Natural killer cell (primary cell): Measurements from ENCODE around the gene SEMA5A. TPM values are rescaled to one million over a fixed set of nuclear protein-coding genes. Genes with fewer than 3 reads are reported as not detected.

Experiments
- ATAC-seq, 3 donors: fragments of 150-1000 bp in 2 of 3; fragments of 200-7000 bp in 1 of 3; cut with Tn5 transposase; 1 replicate in 1 of 3; 2 replicates in 2 of 3; pipeline ENCODE4 v1.10.0; 2021; ENCODE audit warnings: mild to moderate bottlenecking in 2 of 3, moderate library complexity in 2 of 3
- DNase-seq, 2 donors: peaks; one replicate each; pipeline versions ENCODE4 v3.0.0 to v3.0.0-alpha.2; 2013 to 2021; ENCODE audit warnings: mixed read lengths in 1 of 2
- H3K27ac ChIP-seq: one replicate; pipeline ENCODE4 v1.5.1; 2013; ENCODE audit warnings: mild to moderate bottlenecking, low read length
- H3K27me3 ChIP-seq: one replicate; pipeline ENCODE4 v1.6.1; 2013; ENCODE audit warnings: low read length; ENCODE audit not compliant: control insufficient read depth, insufficient read depth
- H3K36me3 ChIP-seq: one replicate; pipeline ENCODE4 v1.6.1; 2013; ENCODE audit warnings: low read length; ENCODE audit not compliant: control insufficient read depth, insufficient read depth
- H3K4me1 ChIP-seq: one replicate; pipeline ENCODE4 v1.6.1; 2013; ENCODE audit warnings: low read length; ENCODE audit not compliant: control insufficient read depth, insufficient read depth
- H3K4me3 ChIP-seq: one replicate; pipeline ENCODE4 v1.5.1; 2013; ENCODE audit warnings: low read length
- H3K9me3 ChIP-seq: one replicate; pipeline ENCODE4 v1.6.1; 2013; ENCODE audit warnings: low read length; ENCODE audit not compliant: control insufficient read depth, insufficient read depth
- H3K27ac Mint-ChIP-seq, 2 donors: one replicate each; pipeline ENCODE4 v1.8.0; 2022; ENCODE audit warnings: mild to moderate bottlenecking in 2 of 2, mixed read lengths in 2 of 2, moderate library complexity in 1 of 2
- H3K27me3 Mint-ChIP-seq, 2 donors: one replicate each; pipeline ENCODE4 v1.8.0; 2022; ENCODE audit warnings: low read depth in 2 of 2, mixed read lengths in 2 of 2
- H3K36me3 Mint-ChIP-seq: one replicate; pipeline ENCODE4 v1.8.0; 2022; ENCODE audit warnings: mixed read lengths
- H3K4me1 Mint-ChIP-seq, 2 donors: one replicate each; pipeline ENCODE4 v1.8.0; 2022; ENCODE audit warnings: mixed read lengths in 2 of 2
- H3K4me3 Mint-ChIP-seq: one replicate; pipeline ENCODE4 v1.8.0; 2022; ENCODE audit warnings: mild to moderate bottlenecking, moderate library complexity, mixed read lengths
- H3K9me3 Mint-ChIP-seq, 2 donors: one replicate each; pipeline ENCODE4 v1.8.0; 2022; ENCODE audit warnings: mixed read lengths in 2 of 2
- WGBS: methylation state at CpG from one replicate; pipeline ENCODE4 v1.1.7; 2013; ENCODE audit warnings: missing lambda C conversion rate; ENCODE audit not compliant: insufficient coverage; 5-methylcytosine and 5-hydroxymethylcytosine counted together
- intact Hi-C: fragments of 100-400 bp; cut with micrococcal nuclease; formaldehyde crosslinking; loops from one replicate; pipeline ENCODE4 v1.14.2; 2022
- total RNA-seq, 4 donors: library from RNA; stranded (reverse); fragments of 120-200 nt in 1 of 4; gene quantifications; one replicate each; pipeline versions ENCODE4 v1.2.3 to v1.2.4, GENCODE V29; 2013 to 2022
- TF ChIP-seq, protein P1 (sequence below): fragments of 200-600 bp; IDR thresholded peaks from one replicate; pipeline ENCODE4 v1.8.0; 2022; ENCODE audit warnings: antibody characterized with exemption

Gene SEMA5A
- total RNA-seq, 3 donors from 2014 or later (not counting 1 experiment from before 2014, with no cell fraction given), result 0.15 TPM; not detected in 2

DNA sequence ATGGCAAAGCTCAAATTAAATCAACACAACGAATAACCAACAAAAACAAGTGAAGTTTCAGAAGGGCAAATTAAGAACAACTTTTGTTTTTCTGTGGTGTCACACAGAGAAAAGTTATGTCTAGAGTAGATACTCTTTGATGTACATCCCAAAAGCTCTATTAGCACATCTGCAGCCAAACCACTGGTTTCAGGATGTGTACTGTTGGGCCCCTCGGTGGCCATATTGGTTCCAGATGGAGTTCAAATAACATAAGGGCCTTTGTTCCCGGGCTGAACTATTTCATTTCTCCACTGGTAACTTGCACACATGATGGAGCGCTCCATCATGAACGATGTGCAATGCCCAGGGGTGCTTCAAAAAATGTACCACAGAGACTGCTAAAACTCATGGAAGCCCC lies 126.1 kb downstream of the SEMA5A start:
- no peak overlapping the region for H3K4me3 Mint-ChIP-seq
- ATAC-seq (no peak), DNase-seq (no peak)
- H3K27ac Mint-ChIP-seq, result no peak overlapping the region
- intact Hi-C loops, result no loop called here
- 87% methylated on average over 5 of the region's 5 CpGs for WGBS
- Histone ChIP-seq H3K4me1 (no peaks in the 10 kb centered on the region), H3K4me3 (no peak overlapping the region), H3K27me3 (no peaks in the 10 kb centered on the region), H3K27ac (no peak overlapping the region), H3K9me3 (peaks cover 4% of the 10 kb centered on the region), H3K36me3 (no peaks in the 10 kb centered on the region)
- TF ChIP-seq, protein P1, sequence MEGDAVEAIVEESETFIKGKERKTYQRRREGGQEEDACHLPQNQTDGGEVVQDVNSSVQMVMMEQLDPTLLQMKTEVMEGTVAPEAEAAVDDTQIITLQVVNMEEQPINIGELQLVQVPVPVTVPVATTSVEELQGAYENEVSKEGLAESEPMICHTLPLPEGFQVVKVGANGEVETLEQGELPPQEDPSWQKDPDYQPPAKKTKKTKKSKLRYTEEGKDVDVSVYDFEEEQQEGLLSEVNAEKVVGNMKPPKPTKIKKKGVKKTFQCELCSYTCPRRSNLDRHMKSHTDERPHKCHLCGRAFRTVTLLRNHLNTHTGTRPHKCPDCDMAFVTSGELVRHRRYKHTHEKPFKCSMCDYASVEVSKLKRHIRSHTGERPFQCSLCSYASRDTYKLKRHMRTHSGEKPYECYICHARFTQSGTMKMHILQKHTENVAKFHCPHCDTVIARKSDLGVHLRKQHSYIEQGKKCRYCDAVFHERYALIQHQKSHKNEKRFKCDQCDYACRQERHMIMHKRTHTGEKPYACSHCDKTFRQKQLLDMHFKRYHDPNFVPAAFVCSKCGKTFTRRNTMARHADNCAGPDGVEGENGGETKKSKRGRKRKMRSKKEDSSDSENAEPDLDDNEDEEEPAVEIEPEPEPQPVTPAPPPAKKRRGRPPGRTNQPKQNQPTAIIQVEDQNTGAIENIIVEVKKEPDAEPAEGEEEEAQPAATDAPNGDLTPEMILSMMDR, result no peak
- H3K27me3 Mint-ChIP-seq, result no peaks in the 10 kb centered on the region
- H3K36me3 Mint-ChIP-seq, result peaks cover 11% of the 10 kb centered on the region
- H3K4me1 Mint-ChIP-seq, result no peaks in the 10 kb centered on the region
- H3K9me3 Mint-ChIP-seq, result peaks cover 14 to 21% of the 10 kb centered on the region in 2 donors

DNA sequence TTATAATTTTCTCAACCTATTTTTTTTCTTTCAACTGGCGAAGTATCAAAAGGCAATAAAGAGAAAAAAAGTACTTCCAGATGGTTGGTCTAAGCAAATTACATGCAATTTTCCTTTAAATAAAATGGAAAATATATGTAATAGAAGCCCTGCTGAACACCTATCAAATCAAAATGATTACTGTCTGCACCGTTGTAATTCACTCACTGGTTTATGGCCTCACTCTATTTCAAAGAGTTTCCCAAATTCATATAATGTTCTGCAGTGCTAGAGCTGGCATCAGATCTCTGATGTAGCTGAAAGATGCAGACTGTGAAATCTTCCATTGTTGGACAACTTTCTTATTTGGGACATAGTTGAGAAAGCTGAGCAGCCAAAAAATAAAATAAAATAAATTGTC lies 130.3 kb downstream of the SEMA5A start:
- peaks cover 11% of the 10 kb centered on the region for H3K36me3 Mint-ChIP-seq
- no peaks in the 10 kb centered on the region for H3K27me3 ChIP-seq
- no peak overlapping the region for H3K4me3 ChIP-seq
- H3K27ac Mint-ChIP-seq, result no peak overlapping the region
- no peak overlapping the region for H3K27ac ChIP-seq
- ATAC-seq (no peak), DNase-seq (no peak)
- peaks cover 16 to 19% of the 10 kb centered on the region in 2 donors for H3K9me3 Mint-ChIP-seq
- TF ChIP-seq, protein P1, result no peak
- no peaks in the 10 kb centered on the region for H3K27me3 Mint-ChIP-seq
- peaks cover 4% of the 10 kb centered on the region for H3K9me3 ChIP-seq
- H3K4me1 ChIP-seq, result no peaks in the 10 kb centered on the region
- H3K4me3 Mint-ChIP-seq, result no peak overlapping the region
- intact Hi-C loops, result no loop called here
- H3K4me1 Mint-ChIP-seq, result no peaks in the 10 kb centered on the region
- 100% methylated on average over 1 of the region's 2 CpGs for WGBS
- no peaks in the 10 kb centered on the region for H3K36me3 ChIP-seq

- DNase-seq (no peak), ATAC-seq (no peak)
- Histone ChIP-seq H3K27me3 (no peaks in the 10 kb centered on the region), H3K9me3 (peaks cover 4% of the 10 kb centered on the region), H3K36me3 (no peaks in the 10 kb centered on the region), H3K27ac (no peak overlapping the region), H3K4me3 (no peak overlapping the region), H3K4me1 (no peaks in the 10 kb centered on the region)
- TF ChIP-seq, protein P1, result no peak
- no peaks in the 10 kb centered on the region for H3K4me1 Mint-ChIP-seq
- no peak overlapping the region for H3K27ac Mint-ChIP-seq
- intact Hi-C loops, result no loop called here
- 93% methylated on average over 2 of the region's 3 CpGs for WGBS
- H3K4me3 Mint-ChIP-seq, result no peak overlapping the region
- peaks cover 11% of the 10 kb centered on the region for H3K36me3 Mint-ChIP-seq
- H3K27me3 Mint-ChIP-seq, result no peaks in the 10 kb centered on the region
- peaks cover 16 to 19% of the 10 kb centered on the region in 2 donors for H3K9me3 Mint-ChIP-seq
These were observed 130.8 kb downstream of the SEMA5A start for GRCh38 chr5:9415091-9415490.

DNA sequence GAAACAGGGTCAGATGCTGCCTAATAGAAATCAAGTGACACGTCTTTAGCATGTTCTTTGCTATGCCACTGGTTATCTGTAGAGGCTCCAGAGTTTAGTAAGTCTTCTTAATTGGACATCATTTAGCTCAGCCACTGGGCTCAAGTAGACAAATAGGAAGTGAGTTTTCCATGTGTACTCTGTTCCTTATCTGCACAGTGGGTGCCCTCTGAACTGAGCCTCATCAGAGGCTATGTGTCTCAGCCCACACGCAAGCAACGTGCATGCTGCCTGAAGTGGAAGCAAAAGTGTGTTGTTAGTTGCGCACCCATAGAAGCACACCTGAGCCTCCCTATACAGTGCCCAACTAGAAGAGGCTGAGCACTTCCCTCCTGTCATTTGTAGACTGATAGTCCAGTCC lies 134.7 kb downstream of the SEMA5A start:
- H3K4me1 Mint-ChIP-seq, result no peaks in the 10 kb centered on the region
- no peaks in the 10 kb centered on the region for H3K36me3 Mint-ChIP-seq
- H3K9me3 ChIP-seq, result no peaks in the 10 kb centered on the region
- H3K27me3 Mint-ChIP-seq, result no peaks in the 10 kb centered on the region
- H3K27ac Mint-ChIP-seq, result no peak overlapping the region
- H3K36me3 ChIP-seq, result no peaks in the 10 kb centered on the region
- no peaks in the 10 kb centered on the region for H3K27me3 ChIP-seq
- intact Hi-C loops, result no loop called here
- ATAC-seq (no peak), DNase-seq (no peak)
- TF ChIP-seq, protein P1, result no peak
- H3K4me3 Mint-ChIP-seq, result no peak overlapping the region
- H3K9me3 Mint-ChIP-seq, result peaks cover 8 to 12% of the 10 kb centered on the region in 2 donors
- no peak overlapping the region for H3K27ac ChIP-seq
- no peaks in the 10 kb centered on the region for H3K4me1 ChIP-seq
- H3K4me3 ChIP-seq, result no peak overlapping the region
- WGBS, result 68% methylated on average over 4 of the region's 4 CpGs
